HepG2 (cell line): Measurements from ENCODE around the gene PERCC1.

ENCODE experiments used
- CREB1 ChIP-seq, 2 experiments: fragments of 450-650 bp in 1 of 2; IDR thresholded peaks; 2 replicates each; pipeline ENCODE4 v1.6.1; 2016 to 2017; ENCODE audit warnings: control low read depth in 1 of 2, mild to moderate bottlenecking in 1 of 2, missing compliant biosample characterization in 1 of 2, missing genetic modification characterization in 1 of 2
- CTCF ChIP-seq: sonication (generic); formaldehyde crosslinking; IDR thresholded peaks from 2 replicates; pipeline ENCODE4 v1.5.0; 2020; ENCODE audit warnings: mild to moderate bottlenecking, missing genetic modification reagents, moderate library complexity
- E2F1 ChIP-seq: sonication (generic); formaldehyde crosslinking; IDR thresholded peaks from 2 replicates; pipeline ENCODE4 v1.5.0; 2020; ENCODE audit warnings: missing genetic modification reagents
- EZH2 ChIP-seq: conservative IDR thresholded peaks from 2 replicates; pipeline ENCODE4 v1.6.1; 2012; ENCODE audit warnings: mild to moderate bottlenecking, low read depth, low read length, moderate library complexity
- HOXA7 ChIP-seq: sonication (generic); formaldehyde crosslinking; IDR thresholded peaks from 2 replicates; pipeline ENCODE4 v1.8.1; 2022; ENCODE audit warnings: mild to moderate bottlenecking, missing genetic modification reagents, moderate library complexity
- ISL2 ChIP-seq: sonication (generic); formaldehyde crosslinking; IDR thresholded peaks from 2 replicates; pipeline ENCODE4 v1.5.0; 2020; ENCODE audit warnings: missing genetic modification reagents
- NR2F6 ChIP-seq, 2 experiments: IDR thresholded peaks; 2 replicates each; pipeline ENCODE4 v1.6.1; 2016; ENCODE audit warnings: antibody characterized with exemption in 1 of 2, mild to moderate bottlenecking in 1 of 2
- PRDM10 ChIP-seq: sonication (generic); formaldehyde crosslinking; IDR thresholded peaks from 2 replicates; pipeline ENCODE4 v1.4.0; 2020; ENCODE audit warnings: low read depth, missing genetic modification reagents
- SRSF4 ChIP-seq: fragments of 200-400 bp; formaldehyde crosslinking; IDR thresholded peaks from one replicate; pipeline ENCODE4 v1.6.1; 2018; ENCODE audit warnings: mild to moderate bottlenecking, low read depth, low read length, moderate library complexity; ENCODE audit not compliant: poor library complexity, severe bottlenecking
- ZNF232 ChIP-seq: sonication (generic); formaldehyde crosslinking; IDR thresholded peaks from 2 replicates; pipeline ENCODE4 v1.4.0; 2020; ENCODE audit warnings: missing genetic modification reagents, borderline replicate concordance
- ZNF430 ChIP-seq: sonication (generic); formaldehyde crosslinking; IDR thresholded peaks from 2 replicates; pipeline ENCODE4 v1.9.0; 2021; ENCODE audit warnings: mild to moderate bottlenecking, missing genetic modification reagents
- ZSCAN29 ChIP-seq: sonication (generic); formaldehyde crosslinking; conservative IDR thresholded peaks from 2 replicates; pipeline ENCODE4 v1.4.0; 2020; ENCODE audit warnings: mild to moderate bottlenecking, missing genetic modification reagents

GRCh38 chr16:1428511-1428910 is 2.4 kb upstream of the PERCC1 start:
- peak; percentile 78 for TF ChIP-seq CTCF (CRISPR knock-in tag)
- no peak for TF ChIP-seq CREB1 (IDR thresholded peaks at IDR 0.05)
- TF ChIP-seq CREB1 (CRISPR knock-in tag; IDR thresholded peaks at IDR 0.05), result no peak
- TF ChIP-seq E2F1, result no peak
- TF ChIP-seq ZSCAN29 (CRISPR knock-in tag), result no peak
- no peak for TF ChIP-seq SRSF4
- TF ChIP-seq ISL2 (CRISPR knock-in tag), result no peak
- TF ChIP-seq HOXA7 (CRISPR knock-in tag), result no peak
- TF ChIP-seq ZNF232 (CRISPR knock-in tag), result no peak
- no peak for TF ChIP-seq EZH2
- no peak for TF ChIP-seq NR2F6 (IDR thresholded peaks at IDR 0.05)
- TF ChIP-seq NR2F6 (CRISPR knock-in tag; IDR thresholded peaks at IDR 0.05), result no peak
- no peak for TF ChIP-seq PRDM10 (CRISPR knock-in tag)
- TF ChIP-seq ZNF430 (CRISPR knock-in tag), result no peak
